ENCODE measurements around the gene GLG1.

The GLG1 gene

GRCh38 chr16:74472540-74472939 lies 134.4 kb downstream of the GLG1 start:
- no peak for DNase-seq (ENCODE audit: low read depth)

GRCh38 chr16:74472010-74472409 lies 134.9 kb downstream of the GLG1 start:
- DNase-seq (ENCODE audit: low read depth) = no peak

GRCh38 chr16:74469946-74470478 lies 136.9 kb downstream of the GLG1 start:
- no peak for DNase-seq (ENCODE audit: low read depth)

- no peak for DNase-seq (ENCODE audit: low read depth)
Observed at GRCh38 chr16:74468807-74469525, 137.9 kb downstream of the GLG1 start.

GRCh38 chr16:74466872-74467271 lies 140.0 kb downstream of the GLG1 start:
- DNase-seq (ENCODE audit: low read depth) = no peak

- DNase-seq (ENCODE audit: low read depth) = no peak
Observed at GRCh38 chr16:74465851-74466685, 140.8 kb downstream of the GLG1 start.

GRCh38 chr16:74465281-74465680 lies 141.6 kb downstream of the GLG1 start:
- no peak for DNase-seq (ENCODE audit: low read depth)

GRCh38 chr16:74463888-74464287 lies 143.0 kb downstream of the GLG1 start:
- DNase-seq (ENCODE audit: low read depth) = no peak

GRCh38 chr16:74462361-74462760 lies 144.6 kb downstream of the GLG1 start:
- DNase-seq (ENCODE audit: low read depth) = no peak

- no peak for DNase-seq (ENCODE audit: low read depth)
Observed at GRCh38 chr16:74461826-74462225, 145.1 kb downstream of the GLG1 start.

- DNase-seq (ENCODE audit: low read depth) = no peak
Observed at GRCh38 chr16:74460542-74460941, 146.4 kb downstream of the GLG1 start.

GRCh38 chr16:74456290-74456625 lies 150.7 kb downstream of the GLG1 start:
- DNase-seq (ENCODE audit: low read depth) = no peak

GRCh38 chr16:74455619-74456289 lies 151.2 kb downstream of the GLG1 start:
- no peak for DNase-seq (ENCODE audit: low read depth)

- DNase-seq (ENCODE audit: low read depth) = no peak
Observed at GRCh38 chr16:74455213-74455612, 151.7 kb downstream of the GLG1 start.

GRCh38 chr16:74451951-74452758 lies 154.8 kb downstream of the GLG1 start:
- DNase-seq (ENCODE audit: low read depth) = no peak

GRCh38 chr16:74450967-74451760 lies 155.8 kb downstream of the GLG1 start:
- DNase-seq (ENCODE audit: low read depth) = no peak

- no peak for DNase-seq (ENCODE audit: low read depth)
Observed at GRCh38 chr16:74450236-74450635, 156.7 kb downstream of the GLG1 start.

GRCh38 chr16:74449470-74449869 lies 157.4 kb downstream of the GLG1 start:
- no peak for DNase-seq (ENCODE audit: low read depth)

- no peak for DNase-seq (ENCODE audit: low read depth)
Observed at GRCh38 chr16:74448990-74449389, 157.9 kb downstream of the GLG1 start.

- DNase-seq (ENCODE audit: low read depth) = no peak
Observed at GRCh38 chr16:74447578-74447977, 159.3 kb downstream of the GLG1 start.

GRCh38 chr16:74446866-74447265 lies 160.0 kb downstream of the GLG1 start:
- DNase-seq (ENCODE audit: low read depth) = no peak
